G401 (cell line): ENCODE data around the gene ZNF316. TPM values are rescaled to one million over a fixed set of nuclear protein-coding genes. Genes with fewer than 3 reads are reported as not detected.

ENCODE experiments used
- DNase-seq: peaks from one replicate; pipeline ENCODE4 v3.0.0-alpha.2; 2015; ENCODE audit warnings: low spot score
- in situ Hi-C: cut with HindIII; loops from 2 replicates; pipeline ENCODE4 v1.10.0; 2016; ENCODE audit warnings: low sequenced_read_pairs, mixed read lengths
- total RNA-seq: library from RNA; depleted of rRNA; stranded (reverse); fragments of >200 nt; shearing (Covaris generic); gene quantifications from 2 replicates; pipeline ENCODE4 v1.2.3, GENCODE V29; 2014; rRNA removed

ZNF316 gene
- 15.3 and 20.2 TPM in 2 replicates for total RNA-seq

DNA sequence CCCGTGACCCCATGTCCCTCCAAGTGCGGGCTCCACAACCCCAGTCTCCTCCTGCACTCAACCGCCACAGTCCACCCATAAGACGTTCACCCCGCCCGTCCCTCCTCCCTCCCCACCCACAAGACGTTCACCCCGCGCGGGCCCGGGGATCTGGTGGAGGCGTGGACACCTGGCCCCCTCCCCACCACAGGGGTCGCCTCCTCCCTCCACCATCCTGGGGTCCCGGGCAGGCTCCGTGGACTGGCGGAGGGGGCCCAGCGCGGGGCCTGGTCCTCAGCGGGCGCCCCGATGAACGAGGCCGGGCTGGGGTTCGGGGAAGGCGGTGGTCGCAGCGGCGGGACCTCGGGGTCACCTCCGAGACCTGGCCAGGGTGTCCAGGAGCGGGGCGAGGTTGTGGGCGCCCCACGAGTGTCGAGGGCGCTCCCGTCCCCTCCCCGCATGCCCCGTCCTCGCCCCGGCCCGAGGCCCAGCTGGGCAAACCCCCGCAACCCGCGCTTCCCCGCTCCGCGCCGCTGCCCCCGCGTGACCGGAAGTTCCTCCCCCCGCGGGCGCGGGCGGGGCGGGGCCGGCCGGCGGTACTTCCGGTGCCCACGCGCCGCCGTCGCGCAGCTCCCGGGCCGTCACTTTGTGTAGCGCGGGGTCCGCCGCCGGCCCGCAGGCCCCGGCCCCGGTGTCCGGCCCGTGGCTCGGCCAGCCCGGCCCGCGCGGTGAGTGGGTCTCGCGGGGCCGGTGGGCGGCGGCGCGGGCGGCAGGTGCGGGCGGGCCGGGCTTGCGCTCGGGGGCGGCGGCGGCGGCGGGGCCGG is at the start of gene ZNF316:
ZNF316 (plus strand) TSS at position 578 of the 803 bp plus-strand sequence. CDS start 5,092 bp downstream, outside the sequence.
- DNase-seq, result peak; percentile 42
- in situ Hi-C loops, result no loop called here

DNA sequence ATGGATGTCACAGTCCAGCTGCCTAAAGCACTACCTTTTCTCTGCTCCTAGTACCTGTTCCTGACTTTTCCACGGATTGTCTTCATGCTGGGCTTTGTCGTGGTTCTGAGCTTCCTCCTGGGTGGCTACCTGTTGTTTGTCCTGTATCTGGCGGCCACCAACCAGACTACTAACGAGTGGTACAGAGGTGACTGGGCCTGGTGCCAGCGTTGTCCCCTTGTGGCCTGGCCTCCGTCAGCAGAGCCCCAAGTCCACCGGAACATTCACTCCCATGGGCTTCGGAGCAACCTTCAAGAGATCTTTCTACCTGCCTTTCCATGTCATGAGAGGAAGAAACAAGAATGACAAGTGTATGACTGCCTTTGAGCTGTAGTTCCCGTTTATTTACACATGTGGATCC is 48.6 kb upstream of the ZNF316 start:
- no peak for DNase-seq
- in situ Hi-C loops, result no loop called here

DNA sequence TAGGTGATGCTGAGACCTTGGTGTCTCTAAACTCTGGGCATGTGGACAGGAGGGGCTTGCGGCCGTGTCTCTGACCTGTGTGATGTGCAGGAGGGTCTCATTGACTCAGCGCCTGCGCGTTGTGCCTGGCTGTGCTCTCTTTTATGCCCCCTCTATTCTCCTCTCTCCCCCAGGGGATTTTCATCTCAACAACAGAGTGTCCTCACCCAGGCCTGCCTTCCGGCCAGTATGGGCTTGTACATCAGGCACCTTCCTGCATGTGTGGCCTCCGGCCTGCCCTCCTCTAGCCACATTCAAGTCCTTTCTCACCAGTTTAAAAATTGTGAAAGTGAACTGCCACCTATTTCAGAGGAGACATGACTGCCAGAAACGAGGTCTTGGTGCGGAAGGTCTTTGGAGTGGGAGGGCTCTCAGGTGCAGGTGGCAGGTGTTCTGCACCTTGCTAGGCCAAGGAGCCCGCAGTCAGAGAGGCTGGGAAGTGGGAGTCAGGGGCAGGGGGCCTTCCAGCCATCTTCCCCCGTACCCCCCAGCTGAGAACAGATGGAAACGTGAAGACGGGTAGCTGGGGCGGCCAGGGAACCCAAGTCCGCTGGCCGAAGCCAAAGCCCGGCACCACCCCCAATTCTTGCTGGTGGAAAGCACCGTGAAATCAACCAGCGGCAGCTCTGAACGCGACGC is 47.8 kb upstream of the ZNF316 start:
- in situ Hi-C loops, result no loop called here

DNA sequence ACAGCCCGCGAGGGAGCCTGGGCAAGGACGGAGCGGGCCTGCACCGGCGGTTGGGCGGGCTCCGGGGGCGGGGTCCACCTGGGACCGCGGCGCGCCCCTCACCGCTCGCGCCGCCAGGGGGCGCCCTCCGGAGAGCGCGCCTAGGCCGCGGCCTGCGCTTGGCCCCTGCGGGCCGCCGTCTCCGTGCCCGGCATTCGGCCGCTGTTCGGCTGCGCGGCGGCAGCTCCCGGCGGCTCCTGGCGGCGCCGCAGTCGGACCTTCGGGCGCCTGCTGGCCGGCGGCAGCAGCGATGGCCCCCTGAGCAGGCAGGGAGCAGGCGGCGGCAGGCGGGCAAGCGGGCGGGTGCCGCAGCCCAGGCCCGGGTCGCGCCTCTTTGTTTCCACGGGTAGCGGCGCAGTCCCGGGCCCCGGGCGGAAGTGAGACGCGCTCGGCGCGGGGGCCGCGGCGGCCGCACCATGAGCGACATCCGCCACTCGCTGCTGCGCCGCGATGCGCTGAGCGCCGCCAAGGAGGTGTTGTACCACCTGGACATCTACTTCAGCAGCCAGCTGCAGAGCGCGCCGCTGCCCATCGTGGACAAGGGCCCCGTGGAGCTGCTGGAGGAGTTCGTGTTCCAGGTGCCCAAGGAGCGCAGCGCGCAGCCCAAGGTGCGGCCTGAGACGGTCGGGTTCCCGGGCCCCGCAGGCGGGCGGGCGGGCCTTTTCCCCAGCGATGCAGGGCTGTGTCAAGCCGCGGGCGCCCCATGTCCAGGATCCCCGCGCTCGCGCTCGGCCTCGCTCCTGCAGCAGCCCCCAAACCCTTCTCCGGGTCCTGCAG is 47.1 kb upstream of the ZNF316 start, which contains the start of gene INTS15:
INTS15 (plus strand) TSS at position 193 of the 816 bp plus-strand sequence; CDS start at position 456, 263 bp downstream.
- in situ Hi-C loops, result no loop called here
- DNase-seq, result peak; percentile 62

More for the DNA sequence above, 47.8 kb upstream of the ZNF316 start:
- no peak for DNase-seq

DNA sequence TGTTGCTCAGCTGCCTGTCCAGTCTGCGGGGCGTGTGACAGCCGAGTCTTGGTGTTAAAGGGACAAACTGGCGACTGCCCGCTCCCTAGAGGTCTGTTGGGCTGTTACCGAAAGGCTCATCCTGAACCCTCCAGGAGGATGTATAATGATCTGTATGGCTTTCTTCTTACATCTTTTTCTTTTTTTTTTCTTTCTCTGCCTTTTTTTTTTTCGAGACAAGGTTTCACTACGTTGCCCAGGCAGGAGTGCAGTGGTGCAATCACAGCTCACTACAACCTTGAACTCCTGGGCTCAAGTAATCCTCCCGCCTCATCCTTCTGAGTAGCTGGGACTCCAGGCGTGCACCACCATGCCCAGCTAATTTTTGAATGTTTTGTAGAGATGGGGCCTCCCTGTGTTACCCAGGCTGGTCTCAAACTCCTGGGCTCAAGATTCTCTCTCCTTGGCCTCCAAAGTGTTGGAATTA is 46.4 kb upstream of the ZNF316 start:
- DNase-seq, result no peak
- in situ Hi-C loops, result no loop called here

DNA sequence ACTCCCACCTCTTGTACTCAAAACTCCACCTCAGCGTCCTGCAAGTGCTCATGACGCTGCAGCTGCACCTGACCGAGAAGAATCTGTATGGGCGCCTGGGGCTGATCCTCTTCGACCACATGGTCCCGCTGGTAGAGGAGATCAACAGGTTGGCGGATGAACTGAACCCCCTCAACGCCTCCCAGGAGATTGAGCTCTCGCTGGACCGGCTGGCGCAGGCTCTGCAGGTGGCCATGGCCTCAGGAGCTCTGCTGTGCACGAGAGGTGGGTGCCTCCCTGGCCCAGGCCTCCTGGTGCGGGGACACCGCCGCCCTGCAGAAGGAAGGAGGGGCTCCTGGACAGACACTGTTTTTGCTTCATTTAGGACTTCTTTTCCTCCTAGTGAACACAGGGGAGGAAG is 37.0 kb upstream of the ZNF316 start:
- in situ Hi-C loops, result no loop called here
- no peak for DNase-seq

DNA sequence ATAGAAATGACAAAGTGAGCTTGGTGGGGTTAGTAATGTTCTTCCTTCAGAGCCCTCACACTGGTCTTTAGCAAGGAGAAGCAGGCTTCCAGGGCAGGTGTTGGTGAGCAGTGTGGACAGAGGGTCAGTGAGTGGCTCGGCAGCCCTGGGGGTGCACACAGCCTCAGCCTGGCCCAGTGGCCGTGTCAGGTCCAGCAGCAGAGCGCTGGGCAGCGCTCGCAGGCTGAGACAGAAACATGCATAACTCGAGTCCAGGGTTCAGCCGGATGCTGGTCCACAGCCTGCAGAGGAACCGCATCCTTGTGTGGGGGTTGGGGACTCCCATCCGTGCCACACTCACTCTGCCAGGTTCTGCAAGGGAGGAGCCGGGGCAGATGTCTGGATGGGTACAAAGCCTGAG is 32.7 kb upstream of the ZNF316 start:
- in situ Hi-C loops, result no loop called here
- DNase-seq, result no peak

DNA sequence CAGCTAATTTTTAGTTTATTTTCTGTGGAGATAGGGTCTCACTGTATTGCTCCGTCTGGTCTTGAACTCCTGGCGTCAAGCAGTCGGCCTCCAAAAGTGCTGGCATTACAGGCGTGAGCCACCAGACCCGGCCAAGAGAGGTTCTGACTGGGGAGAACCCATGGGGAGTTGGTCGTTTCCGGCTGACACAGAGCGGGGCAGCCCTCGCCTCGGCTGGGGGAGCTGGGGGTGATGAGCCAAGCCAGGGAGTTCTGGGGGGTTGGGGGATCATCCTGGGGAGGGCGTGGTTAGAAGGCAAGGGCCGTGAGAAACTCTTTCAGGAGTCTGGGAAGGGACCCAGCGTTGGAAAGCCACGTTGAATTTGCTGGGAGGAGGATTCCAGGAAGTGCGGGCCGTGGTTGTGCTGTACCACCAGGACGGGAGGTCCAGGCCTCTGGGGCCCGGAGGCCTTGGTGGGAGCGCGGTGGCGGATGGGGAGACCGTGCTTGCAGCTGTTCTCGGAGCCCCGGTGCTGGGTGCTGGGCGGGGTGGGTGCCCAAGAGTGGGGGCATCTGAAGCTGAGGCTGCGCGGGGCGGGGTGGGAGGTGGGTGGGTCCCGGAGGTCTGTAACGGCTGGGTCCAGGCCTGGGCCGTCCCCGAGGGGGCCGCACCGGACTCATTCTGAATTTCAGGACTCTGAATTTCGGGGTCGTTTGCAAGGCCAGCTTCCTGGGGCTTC is 30.1 kb upstream of the ZNF316 start:
- no peak for DNase-seq
- in situ Hi-C loops, result no loop called here

DNA sequence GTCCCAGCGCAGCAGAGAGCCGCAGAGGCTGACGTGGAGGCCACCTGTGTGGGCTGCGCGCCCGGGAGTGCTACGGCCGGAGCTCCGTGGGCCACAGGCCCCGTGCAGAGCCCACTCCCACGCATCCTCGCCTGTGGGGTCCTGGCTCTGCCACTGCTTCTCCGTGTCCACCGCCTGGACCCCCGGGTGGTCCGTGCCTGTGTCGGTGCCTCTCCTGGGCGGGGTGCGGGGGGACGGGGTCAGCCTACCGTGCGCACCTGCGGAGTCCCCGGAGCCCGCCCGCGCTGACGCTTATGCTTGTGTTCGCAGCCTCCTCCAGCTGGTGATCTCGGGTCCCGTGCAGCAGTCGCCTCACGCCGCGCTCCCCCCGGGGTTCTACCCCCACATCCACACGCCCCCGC is 29.5 kb upstream of the ZNF316 start:
- in situ Hi-C loops, result no loop called here
- DNase-seq, result no peak

DNA sequence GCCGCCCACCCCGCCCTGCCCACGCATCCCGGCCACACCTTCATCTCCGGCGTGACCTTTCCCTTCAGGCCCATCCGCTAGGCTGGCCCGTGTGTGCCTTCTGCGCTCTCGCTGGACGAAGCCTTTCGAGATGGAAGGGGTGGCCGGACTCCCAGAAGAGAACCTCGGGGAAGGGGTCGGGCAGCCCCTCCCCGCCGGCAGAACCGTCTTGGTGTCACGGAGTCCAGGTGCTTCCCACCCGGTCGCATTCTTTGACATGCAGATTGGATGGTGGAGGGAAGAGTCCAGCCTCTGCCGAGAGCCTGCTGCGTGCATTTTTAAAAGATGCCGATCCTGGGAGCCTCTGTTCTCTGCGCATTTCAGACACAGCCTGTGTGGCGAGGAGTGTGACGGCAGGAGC is 29.0 kb upstream of the ZNF316 start:
- no peak for DNase-seq
- in situ Hi-C loops, result no loop called here

DNA sequence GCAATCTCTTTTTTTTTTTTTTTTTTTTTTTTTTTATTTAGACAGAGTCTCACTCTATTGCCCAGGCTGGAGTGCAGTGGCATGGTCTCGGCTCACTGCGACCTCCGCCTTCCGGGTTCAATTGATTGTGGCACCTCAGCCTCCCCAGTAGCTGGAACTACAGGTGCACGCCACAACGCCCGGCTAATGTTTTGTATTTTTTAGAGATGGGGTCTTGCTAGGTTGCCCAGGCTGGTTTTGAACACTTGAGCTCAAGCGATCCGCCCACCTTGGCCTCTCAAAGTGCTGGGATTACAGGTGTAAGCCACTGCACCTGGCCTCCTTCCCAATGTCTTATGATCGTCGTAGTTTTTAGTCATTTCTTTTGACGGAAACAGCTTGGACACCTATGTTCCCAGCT is 28.3 kb upstream of the ZNF316 start:
- in situ Hi-C loops, result no loop called here
- no peak for DNase-seq

DNA sequence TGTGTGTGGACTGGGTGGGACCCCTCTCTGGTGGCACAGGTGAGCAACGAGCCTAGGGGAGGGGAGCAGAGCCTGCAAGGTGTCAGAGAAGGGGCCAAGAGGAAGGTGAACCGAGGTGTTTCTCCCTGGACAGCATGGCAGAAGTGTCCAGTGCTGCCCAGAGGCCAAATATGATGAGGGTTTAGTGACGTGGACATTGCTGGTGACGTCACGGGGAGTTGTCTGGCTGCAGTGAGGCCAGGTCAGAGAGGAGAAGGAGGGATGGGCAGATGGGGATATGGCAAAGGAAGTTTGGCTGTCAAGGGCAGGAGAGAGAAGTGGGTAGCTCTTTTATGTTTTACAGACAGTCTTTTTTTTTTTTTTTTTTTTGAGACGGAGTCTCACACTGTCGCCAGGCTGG is 24.3 kb upstream of the ZNF316 start:
- in situ Hi-C loops, result no loop called here

DNA sequence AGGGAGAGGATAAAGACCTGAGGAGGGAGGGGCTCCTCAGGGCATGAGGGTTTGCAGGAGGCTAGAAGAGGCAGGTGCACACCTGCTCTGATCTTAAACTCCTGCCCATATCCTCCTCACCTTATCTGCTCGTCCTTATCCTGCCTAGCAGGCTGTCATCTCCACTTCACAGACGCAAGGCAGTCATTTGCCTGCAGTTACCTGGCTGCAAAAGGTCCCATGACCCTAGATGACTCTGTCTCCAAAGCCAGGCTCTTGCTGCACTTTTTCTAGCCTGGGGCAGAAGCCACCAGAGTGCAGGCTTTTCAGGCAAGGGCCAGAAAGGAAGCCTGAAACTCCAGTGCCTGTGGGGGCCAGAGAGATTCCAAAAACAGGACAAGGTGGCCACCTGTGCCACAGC is 23.4 kb upstream of the ZNF316 start:
- in situ Hi-C loops, result no loop called here

More for the DNA sequence above, 24.3 kb upstream of the ZNF316 start:
- DNase-seq, result no peak

DNA sequence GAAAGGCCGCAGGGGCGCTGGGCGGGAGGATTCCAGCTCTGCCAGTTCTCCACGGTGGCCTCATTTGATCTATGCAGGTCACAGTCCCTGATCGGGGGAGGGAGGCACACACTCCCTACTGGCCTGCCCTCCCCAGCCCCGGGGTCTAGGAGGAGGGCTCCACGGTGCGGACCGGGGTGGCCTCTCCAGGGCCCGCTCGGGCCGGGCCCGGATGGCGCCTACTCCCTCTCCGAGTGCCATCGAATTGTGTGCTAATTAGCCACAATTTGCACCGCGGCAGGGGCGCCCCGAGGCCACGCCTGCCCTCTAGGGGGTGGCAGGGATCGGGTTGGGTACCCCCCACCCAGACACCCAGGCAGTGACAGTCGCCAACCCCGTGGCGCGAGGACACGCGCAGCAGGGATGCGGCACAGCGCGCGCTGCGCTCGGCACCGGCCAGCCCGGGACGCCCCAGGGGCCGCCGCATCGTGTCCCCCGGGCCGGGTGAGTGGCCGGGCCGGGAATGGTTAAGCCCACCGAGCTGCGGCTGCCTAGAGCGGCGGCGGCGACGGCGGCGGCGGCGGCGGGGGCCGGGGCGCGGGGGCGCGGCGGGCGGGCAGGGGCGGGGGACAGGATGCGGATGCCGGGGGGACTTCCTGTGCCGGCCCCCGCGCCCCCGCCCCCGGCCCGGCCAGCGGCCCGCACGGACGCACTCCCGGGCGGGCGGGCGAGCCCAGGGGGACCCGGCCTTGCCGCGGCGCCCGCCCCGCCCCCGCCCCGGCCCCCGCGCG is 22.0 kb upstream of the ZNF316 start, which contains the start of gene ZNF853:
ZNF853 (plus strand) TSS at position 658 of the 770 bp plus-strand sequence. CDS start 565 bp downstream, outside the sequence.
- in situ Hi-C loops, result no loop called here
- DNase-seq, result peak; percentile 8

More for the DNA sequence above, 23.4 kb upstream of the ZNF316 start:
- no peak for DNase-seq

DNA sequence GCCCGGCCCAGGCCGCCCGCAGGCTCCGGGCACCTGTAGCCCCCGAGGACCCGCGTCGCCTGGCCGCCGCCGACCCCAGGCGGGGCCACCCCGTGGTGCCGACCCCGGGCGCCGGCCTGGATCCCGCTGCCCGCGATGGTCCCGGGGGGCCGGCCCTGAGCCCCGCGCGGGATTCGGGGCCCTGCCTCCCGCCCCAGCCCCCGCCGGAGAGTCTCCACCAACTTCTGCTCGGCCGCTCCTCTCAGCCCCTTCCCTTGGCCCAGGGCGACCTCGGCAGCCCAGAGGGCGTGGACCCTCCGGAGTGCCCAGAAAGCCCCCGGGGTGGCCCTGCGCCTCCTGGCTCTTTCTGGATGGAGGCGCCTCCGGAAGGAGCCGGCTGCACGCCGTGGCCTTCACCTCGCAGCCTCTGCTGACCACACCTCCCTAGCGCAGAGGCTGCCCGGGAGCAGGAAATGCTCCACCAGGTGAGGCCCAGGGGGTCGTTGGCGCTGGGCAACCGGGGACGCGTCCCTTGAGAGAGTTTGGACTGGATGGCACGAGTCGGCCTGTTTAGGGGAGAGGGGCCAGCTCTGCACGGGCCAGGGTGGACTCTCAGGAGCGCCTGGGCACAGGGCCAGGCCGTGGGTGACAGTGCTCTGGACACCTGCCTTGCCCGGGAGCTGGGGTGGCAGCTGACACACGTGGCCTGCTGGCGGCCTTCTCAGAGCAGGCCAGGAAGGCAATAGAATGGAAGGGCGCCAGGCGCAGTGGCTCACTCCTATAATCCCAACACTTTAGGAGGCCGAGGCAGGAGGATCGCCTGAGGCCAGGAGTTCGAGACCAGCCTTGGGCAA is 21.2 kb upstream of the ZNF316 start:
- in situ Hi-C loops, result no loop called here
- peak; percentile 36 for DNase-seq

DNA sequence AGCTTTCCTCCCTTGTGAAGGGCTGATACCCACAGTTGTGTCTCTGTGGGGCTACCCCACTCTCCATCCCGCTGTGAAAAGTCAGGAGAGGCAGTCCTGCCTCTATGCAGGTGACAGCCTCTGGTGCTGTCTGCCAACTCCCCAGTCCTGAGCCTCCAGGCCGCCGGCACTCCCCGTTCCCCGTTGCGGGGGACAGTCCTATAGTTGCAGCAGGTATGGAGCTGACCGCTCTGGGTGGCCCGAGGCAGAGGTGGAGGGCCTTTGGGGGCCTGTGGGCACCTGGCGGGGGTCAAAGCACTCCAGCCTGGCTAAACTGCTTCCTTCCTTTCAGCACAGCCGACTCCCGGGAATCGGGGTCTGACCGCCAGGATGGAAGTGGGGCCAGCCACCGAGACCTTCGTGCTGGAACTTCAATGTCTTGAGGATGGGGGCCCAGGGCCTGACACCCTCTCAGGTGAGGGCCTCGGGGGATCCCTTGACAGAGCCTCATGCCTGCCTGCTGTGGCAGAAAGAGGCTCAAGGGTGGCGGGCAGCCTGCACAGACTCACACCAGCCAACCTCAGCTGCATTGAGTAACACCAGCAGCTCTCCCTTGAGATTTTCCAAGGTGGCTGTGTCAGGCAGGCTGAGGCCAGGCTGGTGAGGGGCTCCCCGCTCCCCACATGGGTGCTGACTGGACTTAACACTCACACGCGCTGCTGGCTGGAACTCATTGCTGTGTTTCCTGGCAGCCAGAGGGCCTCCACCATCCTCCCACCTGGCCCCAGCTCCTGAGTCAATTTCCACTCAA is 20.1 kb upstream of the ZNF316 start:
- in situ Hi-C loops, result no loop called here
- no peak for DNase-seq
